ENCODE data around the gene GLRA3. TPM values are rescaled to one million over a fixed set of nuclear protein-coding genes. Genes with fewer than 3 reads are reported as not detected.

GLRA3 gene
- total RNA-seq, 1 donor from 2014 or later, result not detected

- DNase-seq (ENCODE audit: extremely low spot score, unreplicated experiment), result no peak
- Mint-ChIP-seq H3K36me3 (ENCODE audit: unreplicated experiment) (no peaks in the 10 kb centered on the region), H3K4me3 (ENCODE audit: unreplicated experiment) (no peak overlapping the region), H3K27ac (ENCODE audit: unreplicated experiment) (no peak overlapping the region), H3K27me3 (ENCODE audit: unreplicated experiment) (peaks cover 5% of the 10 kb centered on the region), H3K4me1 (ENCODE audit: unreplicated experiment) (no peaks in the 10 kb centered on the region), H3K9me3 (ENCODE audit: unreplicated experiment) (no peaks in the 10 kb centered on the region)
- TF ChIP-seq CTCF (IDR thresholded peaks at IDR 0.05), result no peak
Observed at GRCh38 chr4:174604198-174604597, 224.8 kb downstream of the GLRA3 start.

GRCh38 chr4:174600391-174600790, 228.7 kb downstream of the GLRA3 start:
- peaks cover 5% of the 10 kb centered on the region for H3K27me3 Mint-ChIP-seq (ENCODE audit: unreplicated experiment)
- no peaks in the 10 kb centered on the region for H3K36me3 Mint-ChIP-seq (ENCODE audit: unreplicated experiment)
- no peaks in the 10 kb centered on the region for H3K4me1 Mint-ChIP-seq (ENCODE audit: unreplicated experiment)
- DNase-seq (ENCODE audit: extremely low spot score, unreplicated experiment), result no peak
- H3K9me3 Mint-ChIP-seq (ENCODE audit: unreplicated experiment), result no peaks in the 10 kb centered on the region
- TF ChIP-seq CTCF (IDR thresholded peaks at IDR 0.05), result no peak
- no peak overlapping the region for H3K27ac Mint-ChIP-seq (ENCODE audit: unreplicated experiment)
- H3K4me3 Mint-ChIP-seq (ENCODE audit: unreplicated experiment), result no peak overlapping the region

DNA sequence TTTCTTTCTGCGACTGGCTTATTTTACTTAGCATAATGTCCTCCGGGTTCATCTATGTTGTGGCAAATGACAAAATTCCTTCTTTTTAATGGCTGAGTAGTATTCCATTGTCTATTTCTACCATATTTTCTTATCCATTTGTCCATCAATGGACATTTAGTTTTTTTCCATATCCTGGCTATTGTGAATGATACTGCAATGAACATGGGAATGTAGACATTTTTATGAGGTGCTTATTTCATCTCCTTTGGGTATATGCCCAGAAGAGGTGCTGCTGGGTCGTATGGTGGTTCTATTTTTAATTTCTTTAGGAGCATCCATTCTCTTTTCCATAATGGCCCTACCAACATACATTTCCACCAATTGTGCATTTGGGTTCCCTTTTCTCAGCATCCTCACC, 230.2 kb downstream of the GLRA3 start:
- no peaks in the 10 kb centered on the region for H3K9me3 Mint-ChIP-seq (ENCODE audit: unreplicated experiment)
- H3K4me3 Mint-ChIP-seq (ENCODE audit: unreplicated experiment), result no peak overlapping the region
- peaks cover 5% of the 10 kb centered on the region for H3K27me3 Mint-ChIP-seq (ENCODE audit: unreplicated experiment)
- TF ChIP-seq CTCF (IDR thresholded peaks at IDR 0.05), result no peak
- no peak for DNase-seq (ENCODE audit: extremely low spot score, unreplicated experiment)
- H3K27ac Mint-ChIP-seq (ENCODE audit: unreplicated experiment), result no peak overlapping the region
- no peaks in the 10 kb centered on the region for H3K4me1 Mint-ChIP-seq (ENCODE audit: unreplicated experiment)
- H3K36me3 Mint-ChIP-seq (ENCODE audit: unreplicated experiment), result no peaks in the 10 kb centered on the region

DNA sequence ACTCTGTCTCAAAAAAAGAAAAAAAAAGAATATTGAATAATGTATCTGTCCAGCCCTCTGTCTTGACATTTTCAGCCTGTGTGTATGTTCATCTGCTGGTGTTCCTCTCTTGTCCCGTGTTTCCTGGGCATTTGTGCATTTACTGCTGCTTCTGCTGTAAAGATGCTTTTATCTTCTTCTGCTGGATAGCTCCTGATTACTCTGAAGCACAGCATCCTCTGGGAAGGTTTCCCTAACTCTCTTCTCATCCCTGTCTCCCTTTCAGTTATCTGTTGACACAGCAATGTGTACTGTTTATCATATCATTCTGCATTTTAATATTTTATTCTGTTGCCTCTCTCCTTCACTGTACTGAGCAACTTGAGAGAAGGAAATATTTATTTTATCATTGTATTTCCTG, 232.5 kb downstream of the GLRA3 start:
- no peak overlapping the region for H3K27ac Mint-ChIP-seq (ENCODE audit: unreplicated experiment)
- H3K4me1 Mint-ChIP-seq (ENCODE audit: unreplicated experiment), result no peaks in the 10 kb centered on the region
- no peak for DNase-seq (ENCODE audit: extremely low spot score, unreplicated experiment)
- no peak overlapping the region for H3K4me3 Mint-ChIP-seq (ENCODE audit: unreplicated experiment)
- TF ChIP-seq CTCF (IDR thresholded peaks at IDR 0.05), result no peak
- peaks cover 4% of the 10 kb centered on the region for H3K27me3 Mint-ChIP-seq (ENCODE audit: unreplicated experiment)
- no peaks in the 10 kb centered on the region for H3K36me3 Mint-ChIP-seq (ENCODE audit: unreplicated experiment)
- peaks cover 3% of the 10 kb centered on the region for H3K9me3 Mint-ChIP-seq (ENCODE audit: unreplicated experiment)

DNA sequence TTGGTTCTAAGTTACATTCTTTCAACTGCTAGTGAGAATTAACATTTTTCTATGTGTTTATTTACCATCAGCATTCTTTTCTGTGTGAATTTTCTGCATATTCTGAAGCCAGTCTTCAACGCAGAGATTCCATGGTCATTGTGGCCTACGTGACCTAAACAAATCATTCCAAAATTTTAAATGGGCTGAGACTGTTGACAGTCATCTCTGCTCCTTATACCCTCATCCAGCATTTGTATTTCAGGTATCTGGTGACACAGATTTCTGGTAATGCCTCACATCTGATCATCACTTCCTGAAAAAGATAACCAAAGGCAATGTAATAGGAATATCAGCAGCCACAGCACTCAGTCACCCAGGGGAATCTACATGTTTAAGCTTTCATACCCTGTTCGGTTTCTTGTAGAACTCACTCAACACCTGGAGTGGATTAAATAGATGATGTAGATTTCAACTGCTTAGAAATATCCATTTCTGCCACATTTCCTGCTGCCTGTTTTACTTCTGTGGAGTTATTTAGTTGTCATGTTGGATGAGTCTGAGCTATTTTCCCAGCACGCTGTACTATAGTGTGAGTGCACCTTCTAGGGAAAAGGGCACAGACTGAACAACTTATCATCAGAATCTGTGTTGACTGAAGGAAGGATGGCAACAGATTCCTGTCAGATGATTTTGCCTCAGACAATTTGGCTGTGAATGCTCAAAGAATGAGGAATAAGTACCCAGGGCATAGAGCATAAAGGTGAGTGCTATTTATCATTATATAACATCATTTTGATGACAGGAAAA, 233.7 kb downstream of the GLRA3 start:
- H3K9me3 Mint-ChIP-seq (ENCODE audit: unreplicated experiment), result peaks cover 3% of the 10 kb centered on the region
- H3K27ac Mint-ChIP-seq (ENCODE audit: unreplicated experiment), result no peak overlapping the region
- H3K27me3 Mint-ChIP-seq (ENCODE audit: unreplicated experiment), result peaks cover 4% of the 10 kb centered on the region
- TF ChIP-seq CTCF (IDR thresholded peaks at IDR 0.05), result no peak
- DNase-seq (ENCODE audit: extremely low spot score, unreplicated experiment), result no peak
- H3K36me3 Mint-ChIP-seq (ENCODE audit: unreplicated experiment), result no peaks in the 10 kb centered on the region
- no peaks in the 10 kb centered on the region for H3K4me1 Mint-ChIP-seq (ENCODE audit: unreplicated experiment)
- no peak overlapping the region for H3K4me3 Mint-ChIP-seq (ENCODE audit: unreplicated experiment)

Measured in osteocyte (in vitro differentiated cells).